PC-3 (cell line): ENCODE results near the gene PRSS37. TPM values are rescaled to one million over a fixed set of nuclear protein-coding genes. Genes with fewer than 3 reads are reported as not detected.

Experiments
- ATAC-seq: fragments of 200-7000 bp; cut with Tn5 transposase; 2 replicates; pipeline ENCODE4 v1.9.1; 2020; ENCODE audit warnings: mild to moderate bottlenecking, moderate library complexity
- BruUV-seq: library from RNA; stranded (reverse); fragments of 400-500 nt; replicated peaks from 2 replicates; lab custom pipeline; 2021; lab: Mats Ljungman, UMichigan
- CTCF ChIA-PET: fragments of 300-600 bp; sonication (Branson Sonifier 250); formaldehyde crosslinking; loops from one replicate; lab custom pipeline; 2022; ENCODE audit warnings: antibody characterized with exemption; lab: Charles Lee
- POLR2A ChIA-PET: fragments of 300-600 bp; sonication (Branson Sonifier 250); formaldehyde crosslinking; loops from one replicate; lab custom pipeline; 2022; ENCODE audit warnings: antibody characterized with exemption; ENCODE audit not compliant: unreplicated experiment; lab: Charles Lee
- DNase-seq: peaks from one replicate; pipeline ENCODE4 v3.0.0-alpha.2; 2015
- H2AFZ ChIP-seq: fragments of 300-600 bp; sonication (generic); 2 replicates; pipeline ENCODE4 v1.6.0; 2016; ENCODE audit warnings: antibody characterized with exemption, low read length
- H3F3A ChIP-seq: fragments of 300-600 bp; sonication (generic); one replicate; pipeline ENCODE4 v1.6.0; 2017; ENCODE audit warnings: antibody characterized with exemption, low read length, control low read depth, mild to moderate bottlenecking; ENCODE audit not compliant: unreplicated experiment
- H3K27ac ChIP-seq: fragments of 300-600 bp; sonication (generic); 2 replicates; pipeline ENCODE4 v1.5.1; 2016; ENCODE audit warnings: mild to moderate bottlenecking, low read length
- H3K27me3 ChIP-seq: fragments of 300-600 bp; sonication (generic); 2 replicates; pipeline ENCODE4 v1.6.1; 2016; ENCODE audit warnings: low read length, mixed read lengths
- H3K36me3 ChIP-seq: fragments of 300-600 bp; sonication (generic); 2 replicates; pipeline ENCODE4 v1.6.1; 2016; ENCODE audit warnings: low read depth, mixed run types, low read length, mixed read lengths
- H3K4me1 ChIP-seq: fragments of 300-600 bp; sonication (generic); 2 replicates; pipeline ENCODE4 v1.5.1; 2016; ENCODE audit warnings: low read length; ENCODE audit not compliant: insufficient read depth
- H3K4me2 ChIP-seq: fragments of 300-600 bp; sonication (generic); 2 replicates; pipeline ENCODE4 v1.6.0; 2016; ENCODE audit warnings: low read length
- H3K4me3 ChIP-seq: fragments of 300-600 bp; sonication (generic); 2 replicates; pipeline ENCODE4 v1.5.1; 2016; ENCODE audit warnings: mild to moderate bottlenecking, low read length, mixed read lengths
- H3K79me2 ChIP-seq: fragments of 300-600 bp; sonication (generic); 2 replicates; pipeline ENCODE4 v1.6.1; 2017; ENCODE audit warnings: low read length, mixed read lengths
- H3K9ac ChIP-seq: fragments of 300-600 bp; sonication (generic); 2 replicates; pipeline ENCODE4 v1.6.0; 2016; ENCODE audit warnings: mild to moderate bottlenecking, low read length
- H3K9me2 ChIP-seq: fragments of 300-600 bp; sonication (generic); replicated peaks from 2 replicates; pipeline ENCODE4 v1.6.1; 2016; ENCODE audit warnings: mixed run types, low read length, mixed read lengths
- H3K9me3 ChIP-seq: fragments of 300-600 bp; sonication (generic); 2 replicates; pipeline ENCODE4 v1.6.1; 2016; ENCODE audit warnings: low read length, mixed read lengths
- H4K20me1 ChIP-seq: fragments of 300-600 bp; sonication (generic); 2 replicates; pipeline ENCODE4 v1.6.1; 2016; ENCODE audit warnings: low read length, mixed read lengths
- CTCF ChIP-seq: fragments of 300-600 bp; sonication (generic); conservative IDR thresholded peaks from 2 replicates; pipeline ENCODE4 v1.5.1; 2017; ENCODE audit warnings: antibody characterized with exemption, low read depth, mild to moderate bottlenecking, low read length
- EZH2 ChIP-seq: fragments of 300-600 bp; sonication (generic); IDR thresholded peaks from one replicate; pipeline ENCODE4 v1.6.1; 2017; ENCODE audit warnings: antibody characterized with exemption, mild to moderate bottlenecking, low read length; ENCODE audit not compliant: unreplicated experiment
- EZH2phosphoT487 ChIP-seq: fragments of 300-600 bp; sonication (generic); IDR thresholded peaks from 2 replicates; pipeline ENCODE4 v1.6.1; 2018; ENCODE audit warnings: mild to moderate bottlenecking, antibody characterized with exemption, low read length, borderline replicate concordance
- intact Hi-C: fragments of 100-400 bp; cut with micrococcal nuclease; formaldehyde crosslinking; loops from 2 replicates; pipeline ENCODE4 v1.9.0; 2023
- total RNA-seq: library from RNA; depleted of rRNA; stranded (reverse); fragments of >200 nt; gene quantifications from 2 replicates; pipeline ENCODE4 v1.2.3, GENCODE V29; 2014

Gene PRSS37
- total RNA-seq, 1 experiment from 2014 or later: not detected

GRCh38 chr7:141866974-141867373, 25.7 kb upstream of the PRSS37 start:
- no peaks in the 10 kb centered on the region for H3K36me3 ChIP-seq
- no peak overlapping the region for H3K4me2 ChIP-seq
- no peak overlapping the region for H3K4me3 ChIP-seq
- POLR2A ChIA-PET: no interaction called here
- DNase-seq (no peak), ATAC-seq (no peak)
- intact Hi-C loops: no loop called here
- no peaks in the 10 kb centered on the region for H3K9me3 ChIP-seq
- H2AFZ ChIP-seq: no peak overlapping the region
- no peaks in the 10 kb centered on the region for H3K4me1 ChIP-seq
- no peaks in the 10 kb centered on the region for H3K79me2 ChIP-seq
- no peak for TF ChIP-seq EZH2
- TF ChIP-seq CTCF: no peak
- no peak for TF ChIP-seq EZH2phosphoT487
- no peaks in the 10 kb centered on the region for H3F3A ChIP-seq
- BruUV-seq: no TSS peak
- H4K20me1 ChIP-seq: no peaks in the 10 kb centered on the region
- H3K9ac ChIP-seq: no peak overlapping the region
- no peak overlapping the region for H3K27ac ChIP-seq
- H3K27me3 ChIP-seq: peaks cover 25% of the 10 kb centered on the region; the same call in 1 of the 2 replicates
- CTCF ChIA-PET: no interaction called here
- no peaks in the 10 kb centered on the region for H3K9me2 ChIP-seq

- Histone ChIP-seq H3K79me2 (no peaks in the 10 kb centered on the region), H4K20me1 (no peaks in the 10 kb centered on the region), H3K27ac (no peak overlapping the region), H3F3A (no peaks in the 10 kb centered on the region), H3K9me2 (no peaks in the 10 kb centered on the region), H3K27me3 (peaks cover 29% of the 10 kb centered on the region; the same call in 1 of the 2 replicates), H3K4me1 (no peaks in the 10 kb centered on the region), H3K4me3 (no peak overlapping the region), H3K4me2 (no peak overlapping the region), H3K36me3 (no peaks in the 10 kb centered on the region), H2AFZ (no peak overlapping the region), H3K9ac (no peak overlapping the region), H3K9me3 (no peaks in the 10 kb centered on the region)
- ATAC-seq (no peak), DNase-seq (no peak)
- intact Hi-C loops: no loop called here
- ChIA-PET POLR2A (no interaction called here), CTCF (no interaction called here)
- BruUV-seq: no TSS peak
- TF ChIP-seq CTCF: no peak
- no peak for TF ChIP-seq EZH2
- no peak for TF ChIP-seq EZH2phosphoT487
Measured at GRCh38 chr7:141864765-141865447, 23.6 kb upstream of the PRSS37 start.

GRCh38 chr7:141860207-141860606, 18.9 kb upstream of the PRSS37 start:
- no peaks in the 10 kb centered on the region for H3K4me1 ChIP-seq
- no peak overlapping the region for H3K4me2 ChIP-seq
- H3K36me3 ChIP-seq: no peaks in the 10 kb centered on the region
- no peaks in the 10 kb centered on the region for H3K9me2 ChIP-seq
- H3K27ac ChIP-seq: no peak overlapping the region
- H4K20me1 ChIP-seq: no peaks in the 10 kb centered on the region
- H3F3A ChIP-seq: no peaks in the 10 kb centered on the region
- peaks cover 29% of the 10 kb centered on the region; the same call in 1 of the 2 replicates for H3K27me3 ChIP-seq
- H3K9me3 ChIP-seq: peaks cover 2% of the 10 kb centered on the region; the same call in 1 of the 2 replicates
- H3K79me2 ChIP-seq: no peaks in the 10 kb centered on the region
- ChIA-PET POLR2A (no interaction called here), CTCF (no interaction called here)
- intact Hi-C loops: no loop called here
- H2AFZ ChIP-seq: no peak overlapping the region
- H3K4me3 ChIP-seq: no peak overlapping the region
- no peak overlapping the region for H3K9ac ChIP-seq
- BruUV-seq: no TSS peak
- no peak for DNase-seq
- no peak for ATAC-seq
- no peak for TF ChIP-seq EZH2phosphoT487
- no peak for TF ChIP-seq CTCF
- no peak for TF ChIP-seq EZH2
